HepG2 (cell line): ENCODE data around the gene PRKG1. TPM values are rescaled to one million over a fixed set of nuclear protein-coding genes. Genes with fewer than 3 reads are reported as not detected.

Experiments used
- ATAC-seq: fragments of 200-7000 bp; cut with Tn5 transposase; 3 replicates; pipeline ENCODE4 v1.9.1; 2020; ENCODE audit warnings: mild to moderate bottlenecking, moderate library complexity
- BruUV-seq: library from RNA; stranded (reverse); fragments of 400-500 nt; replicated peaks from 2 replicates; lab custom pipeline; 2021; lab: Mats Ljungman, UMichigan
- CTCF ChIA-PET: fragments of 300-600 bp; formaldehyde crosslinking; extraction: SDS; loops from one replicate; lab custom pipeline; 2021; ENCODE audit warnings: low total read pairs, inconsistent platforms, low intra/inter-chr PET ratio; lab: Yijun Ruan, JAX
- POLR2A ChIA-PET: fragments of 350-600 bp; sonication (Branson Sonifier 250); formaldehyde crosslinking; loops from one replicate; lab custom pipeline; 2020; ENCODE audit warnings: antibody characterized with exemption, inconsistent platforms; lab: Yijun Ruan, JAX
- DNase-seq: peaks from one replicate; pipeline ENCODE4 v3.0.0-alpha.2; 2015; ENCODE audit warnings: low spot score
- FAIRE-seq: peaks from 3 replicates; lab custom pipeline; 2011; peaks lifted over from hg19 to GRCh38; lab: Jason Lieb, UNC
- H2AFZ ChIP-seq: one replicate; pipeline ENCODE4 v1.6.1; 2011; ENCODE audit warnings: low read length, inconsistent platforms
- H3K27ac ChIP-seq: fragments of 300-600 bp; 3 replicates; pipeline ENCODE4 v1.8.0; 2011; ENCODE audit warnings: mixed run types, mild to moderate bottlenecking, mixed read lengths, low read length, inconsistent platforms; ENCODE audit not compliant: insufficient read depth; ENCODE audit errors: extremely low read length
- H3K27me3 ChIP-seq, 2 experiments: fragments of 200-600 bp in 1 of 2; 2 replicates in 1 of 2; 3 replicates in 1 of 2; pipeline versions ENCODE4 v1.6.0 to v1.8.0; 2011; ENCODE audit warnings: low read length in 2 of 2, mild to moderate bottlenecking in 2 of 2, moderate library complexity in 2 of 2, inconsistent platforms in 1 of 2; ENCODE audit not compliant: insufficient read depth in 2 of 2, control insufficient read depth in 1 of 2
- H3K36me3 ChIP-seq, 2 experiments: fragments of 200-600 bp in 1 of 2; replicated peaks in 1 of 2; 2 replicates in 1 of 2; 3 replicates in 1 of 2; pipeline versions ENCODE4 v1.5.1 to v1.8.0; 2011; ENCODE audit warnings: low read length in 2 of 2, inconsistent platforms in 1 of 2; ENCODE audit not compliant: insufficient read depth in 2 of 2, control insufficient read depth in 1 of 2
- H3K4me1 ChIP-seq: 2 replicates; pipeline ENCODE4 v1.5.1; 2012; ENCODE audit warnings: low read length, inconsistent platforms; ENCODE audit not compliant: insufficient read depth
- H3K4me2 ChIP-seq: 2 replicates; pipeline ENCODE4 v1.6.0; 2011; ENCODE audit warnings: low read depth, low read length, inconsistent platforms
- H3K4me3 ChIP-seq, 3 experiments: fragments of 200-600 bp in 1 of 3; sonication (generic), shearing (Covaris generic) in 1 of 3; replicated peaks in 1 of 3; 2 replicates each; pipeline ENCODE4 v1.5.1; 2011 to 2016; ENCODE audit warnings: low read length in 3 of 3, inconsistent platforms in 2 of 3, low read depth in 2 of 3, mild to moderate bottlenecking in 2 of 3, control low read depth in 1 of 3, mixed read lengths in 1 of 3; ENCODE audit not compliant: insufficient read depth in 1 of 3
- H3K79me2 ChIP-seq: one replicate; pipeline ENCODE4 v1.6.1; 2011; ENCODE audit warnings: low read length, inconsistent platforms; ENCODE audit not compliant: insufficient read depth
- H3K9ac ChIP-seq: 2 replicates; pipeline ENCODE4 v1.6.0; 2011; ENCODE audit warnings: mild to moderate bottlenecking, low read depth, low read length, inconsistent platforms; ENCODE audit not compliant: insufficient read depth
- H3K9me3 ChIP-seq: 2 replicates; pipeline ENCODE4 v1.5.1; 2012; ENCODE audit warnings: mild to moderate bottlenecking, low read length
- H4K20me1 ChIP-seq: 2 replicates; pipeline ENCODE4 v1.6.0; 2011; ENCODE audit warnings: inconsistent platforms, mild to moderate bottlenecking, low read length, moderate library complexity; ENCODE audit not compliant: insufficient read depth
- FOXA1 ChIP-seq, 2 experiments: fragments of 450-650 bp in 1 of 2; sonication (generic) in 1 of 2; formaldehyde crosslinking in 1 of 2; IDR thresholded peaks; 2 replicates each; pipeline versions ENCODE4 v1.4.0 to v1.6.1; 2016 to 2020; ENCODE audit warnings: missing genetic modification reagents in 1 of 2
- HNRNPLL ChIP-seq: fragments of 200-400 bp; formaldehyde crosslinking; IDR thresholded peaks from 2 replicates; pipeline ENCODE4 v1.6.1; 2017; ENCODE audit warnings: mild to moderate bottlenecking, low read depth, low read length; ENCODE audit not compliant: poor library complexity, severe bottlenecking
- KLF12 ChIP-seq: sonication (generic); formaldehyde crosslinking; IDR thresholded peaks from 2 replicates; pipeline ENCODE4 v1.4.0; 2020; ENCODE audit warnings: missing genetic modification reagents, borderline replicate concordance
- KLF6 ChIP-seq: IDR thresholded peaks from 2 replicates; pipeline ENCODE4 v1.8.0; 2016; ENCODE audit warnings: missing biosample characterization, missing genetic modification reagents
- NFE2L1 ChIP-seq: sonication (generic); formaldehyde crosslinking; IDR thresholded peaks from 2 replicates; pipeline ENCODE4 v1.4.0; 2020; ENCODE audit warnings: missing genetic modification reagents, mild to moderate bottlenecking, borderline replicate concordance
- SIX1 ChIP-seq: sonication (generic); formaldehyde crosslinking; IDR thresholded peaks from 2 replicates; pipeline ENCODE4 v1.4.0; 2020; ENCODE audit warnings: missing genetic modification reagents, borderline replicate concordance
- SP140L ChIP-seq: sonication (generic); formaldehyde crosslinking; IDR thresholded peaks from 2 replicates; pipeline ENCODE4 v1.4.0; 2020; ENCODE audit warnings: missing genetic modification reagents, borderline replicate concordance
- ZNF17 ChIP-seq: sonication (generic); formaldehyde crosslinking; IDR thresholded peaks from 2 replicates; pipeline ENCODE4 v1.5.0; 2020; ENCODE audit warnings: mild to moderate bottlenecking, missing genetic modification reagents
- ZNF232 ChIP-seq: sonication (generic); formaldehyde crosslinking; IDR thresholded peaks from 2 replicates; pipeline ENCODE4 v1.4.0; 2020; ENCODE audit warnings: missing genetic modification reagents, borderline replicate concordance
- ZNF296 ChIP-seq: sonication (generic); formaldehyde crosslinking; conservative IDR thresholded peaks from 2 replicates; pipeline ENCODE4 v1.5.0; 2020; ENCODE audit warnings: mild to moderate bottlenecking, missing genetic modification reagents
- ZNF460 ChIP-seq: sonication (generic); formaldehyde crosslinking; IDR thresholded peaks from 2 replicates; pipeline ENCODE4 v1.5.1; 2020; ENCODE audit warnings: missing genetic modification reagents, mild to moderate bottlenecking, borderline replicate concordance
- ZNF772 ChIP-seq: sonication (generic); formaldehyde crosslinking; IDR thresholded peaks from 2 replicates; pipeline ENCODE4 v1.5.0; 2020; ENCODE audit warnings: mild to moderate bottlenecking, missing genetic modification reagents
- WGBS: methylation state at CpG from one replicate; pipeline ENCODE4 v1.1.6; 2017; ENCODE audit warnings: low lambda C conversion rate; 5-methylcytosine and 5-hydroxymethylcytosine counted together
- in situ Hi-C: cut with HindIII; loops from 2 replicates; pipeline ENCODE4 v1.10.0; 2017; ENCODE audit warnings: low pct_unique_long_range_greater_than_20kb; ENCODE audit not compliant: extremely low pct_ligation_motif_present
- intact Hi-C: fragments of 100-400 bp; cut with micrococcal nuclease; formaldehyde crosslinking; loops from one replicate; pipeline ENCODE4 v1.10.0; 2022; ENCODE audit not compliant: unreplicated experiment
- polyA plus RNA-seq, 8 experiments: library from polyadenylated mRNA; depleted of rRNA in 3 of 8; stranded (reverse) in 7 of 8; unstranded in 1 of 8; fragments of >200 nt; fragmentation: Illumina TruSeq in 4 of 8; extraction: Trizol in 4 of 8; gene quantifications; 2 replicates each; pipeline versions ENCODE4 v1.2.1 to v1.2.3, GENCODE V29; 2011 to 2016; ENCODE audit warnings: low read depth in 4 of 8, missing spikeins in 1 of 8, mixed read lengths in 1 of 8; ENCODE audit not compliant: insufficient read depth in 1 of 8
- total RNA-seq, 5 experiments: library from RNA; depleted of rRNA; stranded (reverse); fragments of >200 nt; fragmentation: Illumina TruSeq; extraction: Trizol; gene quantifications; 2 replicates each; pipeline ENCODE4 v1.2.3, GENCODE V29; 2016; ENCODE audit warnings: low read depth in 1 of 5
- TF ChIP-seq, protein P1 (sequence below): sonication (generic); formaldehyde crosslinking; IDR thresholded peaks from 2 replicates; pipeline ENCODE4 v1.4.0; 2020; ENCODE audit warnings: mild to moderate bottlenecking, missing genetic modification reagents
- TF ChIP-seq, protein P2 (sequence below): sonication (generic); formaldehyde crosslinking; IDR thresholded peaks from 2 replicates; pipeline ENCODE4 v1.5.0; 2020; ENCODE audit warnings: missing genetic modification reagents, mild to moderate bottlenecking, borderline replicate concordance

The PRKG1 gene
- total and polyA plus RNA-seq, 2 of the 13 experiments (the other 11 are each of a cell fraction or from before 2014, with no cell fraction given): 0.01 TPM; not detected in 1

DNA sequence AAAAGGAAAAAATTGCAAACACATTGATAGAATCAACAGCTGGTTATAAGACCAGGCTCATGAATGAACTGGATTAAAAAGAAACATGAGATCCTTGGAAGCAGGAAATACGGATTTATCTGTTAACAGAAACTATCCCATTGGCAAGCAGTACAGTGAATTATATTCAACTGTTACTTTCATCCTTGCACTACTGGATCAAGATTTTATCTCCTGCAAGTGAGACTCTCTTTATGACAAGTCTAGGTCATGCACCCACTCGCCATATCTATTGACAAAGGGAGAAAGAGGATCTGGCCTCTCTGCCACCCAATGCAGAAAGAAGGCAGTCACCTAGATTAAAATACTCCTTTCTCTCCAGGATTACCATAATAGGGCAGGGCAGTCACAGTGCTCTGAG is 583.7 kb downstream of the PRKG1 start:
- Histone ChIP-seq H3K4me1 (no peaks in the 10 kb centered on the region), H3K27me3 (no peaks in the 10 kb centered on the region), H3K4me3 (no peak overlapping the region)
- 0% methylated on average over 2 of the region's 2 CpGs for WGBS
- no peak for TF ChIP-seq SIX1 (CRISPR knock-in tag)
- TF ChIP-seq KLF12 (CRISPR knock-in tag): no peak
- TF ChIP-seq ZNF232 (CRISPR knock-in tag): no peak
- no peak for TF ChIP-seq NFE2L1 (CRISPR knock-in tag)
- TF ChIP-seq ZNF17 (CRISPR knock-in tag): no peak
- TF ChIP-seq, protein P1, sequence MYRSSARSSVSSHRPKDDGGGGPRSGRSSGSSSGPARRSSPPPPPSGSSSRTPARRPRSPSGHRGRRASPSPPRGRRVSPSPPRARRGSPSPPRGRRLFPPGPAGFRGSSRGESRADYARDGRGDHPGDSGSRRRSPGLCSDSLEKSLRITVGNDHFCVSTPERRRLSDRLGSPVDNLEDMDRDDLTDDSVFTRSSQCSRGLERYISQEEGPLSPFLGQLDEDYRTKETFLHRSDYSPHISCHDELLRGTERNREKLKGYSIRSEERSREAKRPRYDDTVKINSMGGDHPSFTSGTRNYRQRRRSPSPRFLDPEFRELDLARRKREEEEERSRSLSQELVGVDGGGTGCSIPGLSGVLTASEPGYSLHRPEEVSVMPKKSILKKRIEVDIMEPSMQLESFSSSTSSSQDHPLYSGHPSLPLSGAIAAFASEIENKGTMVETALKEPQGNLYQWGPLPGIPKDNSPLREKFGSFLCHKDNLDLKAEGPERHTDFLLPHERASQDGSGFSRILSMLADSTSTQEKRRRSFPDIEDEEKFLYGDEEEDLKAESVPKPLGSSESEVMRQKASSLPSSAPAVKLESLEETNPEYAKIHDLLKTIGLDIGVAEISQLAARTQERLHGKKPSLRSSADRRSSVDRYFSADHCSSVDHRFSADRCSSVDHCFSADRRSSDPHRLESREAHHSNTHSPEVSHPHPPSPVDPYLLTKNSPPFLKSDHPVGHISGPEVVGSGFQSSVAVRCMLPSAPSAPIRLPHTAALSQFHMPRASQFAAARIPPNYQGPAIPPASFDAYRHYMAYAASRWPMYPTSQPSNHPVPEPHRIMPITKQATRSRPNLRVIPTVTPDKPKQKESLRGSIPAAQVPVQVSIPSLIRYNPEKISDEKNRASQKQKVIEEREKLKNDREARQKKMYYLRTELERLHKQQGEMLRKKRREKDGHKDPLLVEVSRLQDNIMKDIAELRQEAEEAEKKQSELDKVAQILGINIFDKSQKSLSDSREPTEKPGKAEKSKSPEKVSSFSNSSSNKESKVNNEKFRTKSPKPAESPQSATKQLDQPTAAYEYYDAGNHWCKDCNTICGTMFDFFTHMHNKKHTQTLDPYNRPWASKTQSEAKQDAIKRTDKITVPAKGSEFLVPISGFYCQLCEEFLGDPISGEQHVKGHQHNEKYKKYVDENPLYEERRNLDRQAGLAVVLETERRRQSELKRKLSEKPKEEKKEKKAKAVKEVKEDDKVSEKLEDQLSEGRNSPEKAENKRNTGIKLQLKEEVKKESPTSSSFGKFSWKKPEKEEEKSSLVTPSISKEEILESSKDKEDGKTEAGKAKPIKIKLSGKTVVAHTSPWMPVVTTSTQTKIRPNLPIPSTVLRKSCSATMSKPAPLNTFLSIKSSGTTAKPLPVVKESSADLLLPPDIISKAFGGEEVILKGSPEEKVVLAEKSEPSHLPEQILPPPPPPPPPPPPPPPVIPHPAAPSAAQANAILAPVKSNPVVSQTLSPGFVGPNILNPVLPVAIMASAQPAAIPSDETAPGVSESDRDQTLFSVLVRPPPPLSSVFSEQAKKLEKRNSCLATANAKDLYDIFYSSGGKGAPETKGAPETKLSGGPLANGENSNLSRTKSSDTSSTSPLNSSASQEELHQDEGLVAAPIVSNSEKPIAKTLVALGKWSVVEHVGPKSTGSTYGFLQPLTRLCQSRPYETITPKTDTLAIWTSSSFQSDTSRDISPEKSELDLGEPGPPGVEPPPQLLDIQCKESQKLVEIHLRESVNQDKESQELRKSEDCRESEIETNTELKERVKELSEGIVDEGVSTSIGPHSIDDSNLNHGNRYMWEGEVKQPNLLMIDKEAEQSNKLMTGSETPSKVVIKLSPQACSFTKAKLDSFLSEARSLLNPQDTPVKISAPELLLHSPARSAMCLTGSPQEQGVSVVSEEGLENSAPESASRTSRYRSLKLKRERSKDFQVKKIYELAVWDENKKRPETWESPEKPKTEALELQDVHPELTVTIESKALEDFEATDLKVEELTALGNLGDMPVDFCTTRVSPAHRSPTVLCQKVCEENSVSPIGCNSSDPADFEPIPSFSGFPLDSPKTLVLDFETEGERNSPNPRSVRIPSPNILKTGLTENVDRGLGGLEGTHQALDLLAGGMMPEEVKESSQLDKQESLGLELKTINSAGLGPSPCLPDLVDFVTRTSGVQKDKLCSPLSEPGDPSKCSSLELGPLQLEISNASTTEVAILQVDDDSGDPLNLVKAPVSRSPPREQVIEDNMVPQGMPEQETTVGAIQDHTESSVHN: no peak
- TF ChIP-seq ZNF460 (CRISPR knock-in tag): no peak
- TF ChIP-seq, protein P2, sequence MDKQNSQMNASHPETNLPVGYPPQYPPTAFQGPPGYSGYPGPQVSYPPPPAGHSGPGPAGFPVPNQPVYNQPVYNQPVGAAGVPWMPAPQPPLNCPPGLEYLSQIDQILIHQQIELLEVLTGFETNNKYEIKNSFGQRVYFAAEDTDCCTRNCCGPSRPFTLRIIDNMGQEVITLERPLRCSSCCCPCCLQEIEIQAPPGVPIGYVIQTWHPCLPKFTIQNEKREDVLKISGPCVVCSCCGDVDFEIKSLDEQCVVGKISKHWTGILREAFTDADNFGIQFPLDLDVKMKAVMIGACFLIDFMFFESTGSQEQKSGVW (CRISPR knock-in tag): no peak
- TF ChIP-seq KLF6 (CRISPR knock-in tag): no peak
- TF ChIP-seq ZNF296 (CRISPR knock-in tag): no peak
- no peak for TF ChIP-seq SP140L (CRISPR knock-in tag)
- TF ChIP-seq HNRNPLL: no peak
- no peak for TF ChIP-seq FOXA1 (IDR thresholded peaks at IDR 0.05)
- TF ChIP-seq FOXA1 (CRISPR knock-in tag; IDR thresholded peaks at IDR 0.05): no peak
- no peak for TF ChIP-seq ZNF772 (CRISPR knock-in tag)
- TF ChIP-seq, all 625 proteins: peak for 0
- H4K20me1 ChIP-seq: no peaks in the 10 kb centered on the region
- CTCF ChIA-PET: no interaction called here
- no peak overlapping the region for H3K4me2 ChIP-seq
- H3K36me3 ChIP-seq: no peaks in the 10 kb centered on the region
- H3K9me3 ChIP-seq: no peaks in the 10 kb centered on the region
- FAIRE-seq: no peak
- H3K27ac ChIP-seq: no peak overlapping the region
- POLR2A ChIA-PET: no interaction called here
- H3K9ac ChIP-seq: no peak overlapping the region
- H2AFZ ChIP-seq: no peak overlapping the region
- intact Hi-C loops: no loop called here
- in situ Hi-C loops: no loop called here
- no peaks in the 10 kb centered on the region for H3K79me2 ChIP-seq
- no peak for ATAC-seq
- DNase-seq: no peak
- BruUV-seq: no TSS peak
